ENCODE measurements around the gene PHPT1.

DNA sequence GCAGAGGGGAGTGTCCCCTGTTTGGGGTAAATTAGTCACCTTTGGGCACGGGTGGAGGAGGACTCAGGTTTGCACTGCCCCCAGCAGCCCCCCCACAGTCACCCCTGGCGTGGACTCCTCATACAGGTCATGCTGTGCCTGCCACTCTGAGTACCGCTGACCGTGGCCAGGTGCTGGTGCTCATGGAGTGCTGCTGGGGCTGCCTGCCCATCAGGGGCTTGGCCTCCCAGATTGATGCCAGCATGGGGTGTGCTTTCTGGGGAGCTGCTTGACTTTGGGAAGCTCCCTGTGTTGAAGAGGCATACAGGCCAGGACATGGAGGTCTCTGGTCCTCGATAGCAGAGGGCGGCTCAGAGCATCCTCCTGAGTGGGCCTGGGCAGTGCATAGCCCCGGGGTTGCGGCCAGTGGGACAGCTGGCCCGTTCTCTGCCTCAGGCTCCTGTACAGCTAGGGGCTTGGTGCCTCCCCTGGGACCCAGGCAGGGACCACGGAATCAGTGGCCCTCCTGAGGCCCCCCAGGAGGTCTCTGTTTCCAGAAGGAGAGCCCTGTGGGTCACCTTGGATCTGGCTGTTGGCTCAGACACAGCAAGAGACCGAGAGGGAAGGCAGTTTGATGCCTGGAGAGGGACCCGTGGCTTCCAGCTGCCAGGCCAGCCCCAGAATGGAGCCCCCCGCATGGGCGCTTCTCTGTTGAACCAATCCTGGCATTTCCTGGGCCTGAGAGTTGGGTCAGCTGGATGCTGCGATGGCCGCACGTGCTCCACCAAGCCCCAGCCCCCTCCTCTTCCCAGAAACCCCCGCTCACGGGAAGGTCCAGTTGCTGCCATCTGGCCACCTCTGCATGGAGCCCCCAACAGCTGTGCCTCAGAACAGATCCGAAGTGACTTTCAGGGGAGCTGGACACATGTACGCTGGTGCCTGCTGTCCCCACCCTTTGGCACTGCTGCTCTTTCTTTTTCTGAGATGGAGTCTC lies 13.0 kb upstream of the PHPT1 start:
- TF ChIP-seq, protein P1, sequence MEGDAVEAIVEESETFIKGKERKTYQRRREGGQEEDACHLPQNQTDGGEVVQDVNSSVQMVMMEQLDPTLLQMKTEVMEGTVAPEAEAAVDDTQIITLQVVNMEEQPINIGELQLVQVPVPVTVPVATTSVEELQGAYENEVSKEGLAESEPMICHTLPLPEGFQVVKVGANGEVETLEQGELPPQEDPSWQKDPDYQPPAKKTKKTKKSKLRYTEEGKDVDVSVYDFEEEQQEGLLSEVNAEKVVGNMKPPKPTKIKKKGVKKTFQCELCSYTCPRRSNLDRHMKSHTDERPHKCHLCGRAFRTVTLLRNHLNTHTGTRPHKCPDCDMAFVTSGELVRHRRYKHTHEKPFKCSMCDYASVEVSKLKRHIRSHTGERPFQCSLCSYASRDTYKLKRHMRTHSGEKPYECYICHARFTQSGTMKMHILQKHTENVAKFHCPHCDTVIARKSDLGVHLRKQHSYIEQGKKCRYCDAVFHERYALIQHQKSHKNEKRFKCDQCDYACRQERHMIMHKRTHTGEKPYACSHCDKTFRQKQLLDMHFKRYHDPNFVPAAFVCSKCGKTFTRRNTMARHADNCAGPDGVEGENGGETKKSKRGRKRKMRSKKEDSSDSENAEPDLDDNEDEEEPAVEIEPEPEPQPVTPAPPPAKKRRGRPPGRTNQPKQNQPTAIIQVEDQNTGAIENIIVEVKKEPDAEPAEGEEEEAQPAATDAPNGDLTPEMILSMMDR (IDR thresholded peaks at IDR 0.05), result no peak
- no peak for TF ChIP-seq POLR2AphosphoS5 (IDR thresholded peaks at IDR 0.05)

Measured in sigmoid colon (tissue), 4 donors.